Esophagus squamous epithelium (tissue), 4 donors: Measurements from ENCODE around the gene FHIT.

Experiments
- CTCF ChIP-seq, 6 experiments: fragments of 450-650 bp in 4 of 6; fragments of 200-600 bp in 2 of 6; sonication (generic) in 2 of 6; IDR thresholded peaks; one replicate each; pipeline ENCODE4 v1.5.1; 2016 to 2019; ENCODE audit warnings: antibody characterized with exemption in 6 of 6, mild to moderate bottlenecking in 4 of 6, moderate library complexity in 4 of 6
- POLR2A ChIP-seq, 4 donors: fragments of 450-650 bp; IDR thresholded peaks; one replicate each; pipeline ENCODE4 v1.6.1; 2017; ENCODE audit warnings: antibody characterized with exemption in 4 of 4, mild to moderate bottlenecking in 4 of 4, moderate library complexity in 3 of 4

- TF ChIP-seq POLR2A (IDR thresholded peaks at IDR 0.05) (no peak), CTCF (IDR thresholded peaks at IDR 0.05) (no peak)
Measured at GRCh38 chr3:60070366-60070765, 1180.9 kb downstream of the FHIT start.
